A673 (cell line): ENCODE measurements around the gene ACP2.

Experiments used
- EZH2 ChIP-seq: fragments of 200-600 bp; sonication (generic); IDR thresholded peaks from 2 replicates; pipeline ENCODE4 v1.6.1; 2017; ENCODE audit warnings: borderline replicate concordance, low read depth, mild to moderate bottlenecking, mixed read lengths, antibody characterized with exemption, low read length; ENCODE audit not compliant: poor library complexity, severe bottlenecking
- TF ChIP-seq, protein P1 (sequence below): fragments of 300-800, 200-600 bp; sonication (generic); conservative IDR thresholded peaks from 2 replicates; pipeline ENCODE4 v1.5.1; 2017; ENCODE audit warnings: low read depth, mild to moderate bottlenecking, antibody characterized with exemption, low read length, moderate library complexity, mixed read lengths

DNA sequence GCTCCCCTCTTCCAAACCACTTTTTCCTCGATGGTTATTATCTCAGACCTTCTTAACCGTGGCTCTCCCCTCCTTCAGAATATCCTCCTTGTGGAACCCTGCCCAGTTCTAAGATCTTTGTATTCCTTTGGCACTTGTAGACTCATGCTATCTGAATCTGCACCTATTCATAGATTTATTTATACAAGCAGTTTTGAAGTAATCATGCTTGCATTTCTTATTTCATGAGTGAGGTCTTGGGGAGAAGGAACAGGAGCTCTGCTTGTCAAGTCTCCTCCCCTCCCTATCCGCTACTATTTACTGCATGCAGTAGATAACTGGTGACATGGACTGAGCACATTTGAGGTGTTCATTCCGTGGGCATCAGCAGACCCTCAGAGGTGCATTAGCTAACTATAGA lies 15.9 kb upstream of the ACP2 start:
- TF ChIP-seq EZH2, result no peak
- TF ChIP-seq, protein P1, sequence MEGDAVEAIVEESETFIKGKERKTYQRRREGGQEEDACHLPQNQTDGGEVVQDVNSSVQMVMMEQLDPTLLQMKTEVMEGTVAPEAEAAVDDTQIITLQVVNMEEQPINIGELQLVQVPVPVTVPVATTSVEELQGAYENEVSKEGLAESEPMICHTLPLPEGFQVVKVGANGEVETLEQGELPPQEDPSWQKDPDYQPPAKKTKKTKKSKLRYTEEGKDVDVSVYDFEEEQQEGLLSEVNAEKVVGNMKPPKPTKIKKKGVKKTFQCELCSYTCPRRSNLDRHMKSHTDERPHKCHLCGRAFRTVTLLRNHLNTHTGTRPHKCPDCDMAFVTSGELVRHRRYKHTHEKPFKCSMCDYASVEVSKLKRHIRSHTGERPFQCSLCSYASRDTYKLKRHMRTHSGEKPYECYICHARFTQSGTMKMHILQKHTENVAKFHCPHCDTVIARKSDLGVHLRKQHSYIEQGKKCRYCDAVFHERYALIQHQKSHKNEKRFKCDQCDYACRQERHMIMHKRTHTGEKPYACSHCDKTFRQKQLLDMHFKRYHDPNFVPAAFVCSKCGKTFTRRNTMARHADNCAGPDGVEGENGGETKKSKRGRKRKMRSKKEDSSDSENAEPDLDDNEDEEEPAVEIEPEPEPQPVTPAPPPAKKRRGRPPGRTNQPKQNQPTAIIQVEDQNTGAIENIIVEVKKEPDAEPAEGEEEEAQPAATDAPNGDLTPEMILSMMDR, result no peak
